Stimulated activated CD4-positive, alpha-beta T cell treated with anti-CD3 and anti-CD28 coated beads, Interleukin-2, amount 100 ng/mL, for 24 hours (primary cell): Measurements from ENCODE around the gene GSS.
"Not testable (repeated sequence)": the region's sequence is repeated elsewhere in the genome, so short reads cannot be mapped to it uniquely, and the experiment has no call there.

Experiments
- DNase-seq, 2 donors: peaks; one replicate each; pipeline ENCODE4 v3.0.0-alpha.2; 2020

The GSS gene

DNA sequence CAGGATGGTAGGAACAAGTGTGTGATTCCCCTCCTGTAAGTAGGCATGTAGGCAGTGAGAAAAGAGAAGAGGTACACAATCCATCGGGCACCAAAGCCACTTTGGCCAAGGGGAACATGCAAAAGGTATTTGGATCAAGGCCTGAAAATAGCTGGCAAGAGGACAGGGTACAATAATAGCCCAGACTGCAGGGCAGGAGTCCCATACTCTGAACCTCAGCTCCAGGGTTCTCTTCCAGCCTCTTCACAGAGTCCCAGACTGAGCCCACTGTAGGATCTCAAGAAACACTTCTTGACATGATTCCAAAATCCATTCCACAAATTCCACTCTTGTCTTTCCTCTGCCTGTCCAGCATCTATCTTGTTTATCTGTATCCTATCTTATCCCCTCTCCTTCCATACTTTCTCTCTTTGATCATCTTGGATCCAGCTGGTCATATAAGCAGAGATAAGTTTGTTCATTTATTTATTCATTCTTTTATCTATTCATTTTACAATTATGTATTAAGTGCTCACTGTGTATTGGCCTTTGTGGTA lies 59.5 kb downstream of the GSS start:
- DNase-seq: no peak

- DNase-seq: no peak
Observed at GRCh38 chr20:34895465-34895864, 60.1 kb downstream of the GSS start.

DNA sequence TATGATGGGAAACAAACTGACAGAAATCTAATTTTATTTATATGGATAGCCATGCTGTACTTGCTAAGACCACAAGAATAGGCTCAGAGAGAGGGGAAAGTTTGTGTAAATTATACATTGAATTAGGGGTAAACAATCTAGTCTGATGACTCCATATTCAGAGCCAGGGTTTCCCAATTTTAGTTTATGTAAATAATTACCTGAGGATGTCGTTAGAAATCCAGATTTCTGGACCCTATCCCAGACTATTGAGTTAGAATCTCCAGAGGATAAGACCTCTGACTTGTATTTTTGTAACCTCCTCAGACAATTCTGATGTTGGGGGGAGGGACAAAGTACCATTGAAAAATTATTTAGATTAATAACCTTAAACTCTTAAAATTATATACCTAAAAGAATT lies 60.9 kb downstream of the GSS start:
- no peak for DNase-seq

GRCh38 chr20:34892671-34893070 lies 62.9 kb downstream of the GSS start:
- no peak for DNase-seq

GRCh38 chr20:34891166-34892062 lies 64.2 kb downstream of the GSS start:
- DNase-seq: peak; percentile 10 to 29

GRCh38 chr20:34888468-34888867 lies 67.1 kb downstream of the GSS start:
- no peak for DNase-seq

DNA sequence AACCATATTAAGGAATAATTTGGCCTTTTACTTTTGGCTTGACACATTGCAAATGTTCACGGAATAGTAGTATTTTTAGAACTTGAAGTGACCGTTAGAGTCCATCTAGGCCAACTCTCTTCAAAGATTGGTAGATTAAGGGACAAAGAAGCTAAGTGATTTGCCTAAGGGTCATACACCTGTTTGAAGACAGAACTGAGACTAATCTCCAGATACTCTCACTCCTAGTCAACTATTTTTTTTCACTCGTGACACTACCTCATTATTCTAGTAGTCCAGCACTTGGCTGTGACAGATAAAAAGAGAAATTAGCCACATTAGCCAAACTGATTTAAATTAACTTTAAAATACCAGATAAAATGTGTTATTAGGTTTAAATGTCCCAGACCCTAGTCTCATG lies 68.6 kb downstream of the GSS start:
- no peak for DNase-seq

GRCh38 chr20:34886122-34886521 lies 69.5 kb downstream of the GSS start:
- DNase-seq: no peak

- no peak for DNase-seq
Observed at GRCh38 chr20:34884260-34884659, 71.3 kb downstream of the GSS start.

GRCh38 chr20:34883809-34884208 lies 71.8 kb downstream of the GSS start:
- DNase-seq: no peak

- DNase-seq: no peak
Observed at GRCh38 chr20:34883087-34883688, 72.4 kb downstream of the GSS start.

GRCh38 chr20:34881689-34882088 lies 73.9 kb downstream of the GSS start:
- DNase-seq: no peak

DNA sequence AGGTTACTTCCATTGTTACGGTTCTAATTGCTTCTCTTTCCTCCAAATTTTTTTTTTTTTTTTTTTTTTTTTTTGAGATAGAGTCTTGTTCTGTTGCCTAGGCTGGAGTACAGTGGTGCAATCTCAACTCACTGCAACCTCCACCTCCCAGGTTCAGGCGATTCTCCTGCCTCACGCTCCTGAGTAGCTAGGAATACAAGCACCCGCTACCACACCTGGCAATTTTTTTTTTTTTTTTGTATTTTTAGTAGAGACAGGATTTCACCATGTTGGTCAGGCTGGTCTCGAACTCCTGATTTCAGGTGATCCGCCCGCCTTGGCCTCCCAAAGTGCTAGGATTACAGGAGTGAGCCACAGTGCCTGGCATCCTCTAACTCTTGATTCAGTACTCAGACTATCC lies 74.6 kb downstream of the GSS start:
- DNase-seq: not testable (repeated sequence)

- no peak for DNase-seq
Observed at GRCh38 chr20:34880215-34880850, 75.3 kb downstream of the GSS start.
